ENCODE data around the gene SYNE2.
"Not testable (repeated sequence)": the region's sequence is repeated elsewhere in the genome, so short reads cannot be mapped to it uniquely, and the experiment has no call there.

SYNE2 gene

GRCh38 chr14:64200170-64200569, 347.4 kb downstream of the SYNE2 start:
- Mint-ChIP-seq H3K4me1 (peaks cover 25% of the 10 kb centered on the region), H3K4me3 (no peak overlapping the region), H3K27ac (no peak overlapping the region)

GRCh38 chr14:64201296-64201695, 348.5 kb downstream of the SYNE2 start:
- no peak overlapping the region for H3K4me3 Mint-ChIP-seq
- H3K4me1 Mint-ChIP-seq = peaks cover 14% of the 10 kb centered on the region
- H3K27me3 Mint-ChIP-seq = no peaks in the 10 kb centered on the region
- H3K36me3 Mint-ChIP-seq = peaks cover 3% of the 10 kb centered on the region
- H3K9me3 Mint-ChIP-seq = no peaks in the 10 kb centered on the region
- H3K27ac Mint-ChIP-seq = no peak overlapping the region

More at GRCh38 chr14:64200170-64200569, 347.4 kb downstream of the SYNE2 start:
- Mint-ChIP-seq H3K27me3 (no peaks in the 10 kb centered on the region), H3K36me3 (peaks cover 3% of the 10 kb centered on the region), H3K9me3 (no peaks in the 10 kb centered on the region)

GRCh38 chr14:64201921-64202545, 349.2 kb downstream of the SYNE2 start:
- Mint-ChIP-seq H3K27ac (no peak overlapping the region), H3K36me3 (peaks cover 3% of the 10 kb centered on the region), H3K9me3 (no peaks in the 10 kb centered on the region), H3K4me1 (peaks cover 8% of the 10 kb centered on the region), H3K4me3 (no peak overlapping the region), H3K27me3 (no peaks in the 10 kb centered on the region)

DNA sequence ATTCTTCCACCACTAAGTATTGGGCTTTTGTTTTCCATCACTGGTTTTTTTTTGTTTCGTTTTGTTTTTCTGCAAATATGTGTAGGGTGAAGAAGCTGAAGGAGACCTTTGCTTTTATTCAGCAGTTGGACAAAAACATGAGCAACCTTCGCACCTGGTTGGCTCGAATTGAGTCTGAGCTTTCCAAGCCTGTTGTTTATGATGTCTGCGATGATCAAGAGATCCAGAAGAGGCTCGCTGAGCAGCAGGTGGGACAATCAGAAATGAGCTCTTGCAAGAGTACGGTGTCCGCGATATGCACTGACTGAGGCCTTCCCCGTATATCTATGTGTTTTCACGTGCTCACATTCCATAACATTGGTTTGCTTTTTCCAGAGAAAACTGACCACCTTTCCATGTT, 349.9 kb downstream of the SYNE2 start:
- Mint-ChIP-seq H3K4me3 (no peak overlapping the region), H3K36me3 (peaks cover 3% of the 10 kb centered on the region), H3K27me3 (no peaks in the 10 kb centered on the region), H3K27ac (no peak overlapping the region), H3K9me3 (no peaks in the 10 kb centered on the region), H3K4me1 (peaks cover 1% of the 10 kb centered on the region)

- H3K4me1 Mint-ChIP-seq = no peaks in the 10 kb centered on the region
- no peak overlapping the region for H3K27ac Mint-ChIP-seq
- H3K9me3 Mint-ChIP-seq = no peaks in the 10 kb centered on the region
Observed at GRCh38 chr14:64203366-64204006, 350.7 kb downstream of the SYNE2 start.

DNA sequence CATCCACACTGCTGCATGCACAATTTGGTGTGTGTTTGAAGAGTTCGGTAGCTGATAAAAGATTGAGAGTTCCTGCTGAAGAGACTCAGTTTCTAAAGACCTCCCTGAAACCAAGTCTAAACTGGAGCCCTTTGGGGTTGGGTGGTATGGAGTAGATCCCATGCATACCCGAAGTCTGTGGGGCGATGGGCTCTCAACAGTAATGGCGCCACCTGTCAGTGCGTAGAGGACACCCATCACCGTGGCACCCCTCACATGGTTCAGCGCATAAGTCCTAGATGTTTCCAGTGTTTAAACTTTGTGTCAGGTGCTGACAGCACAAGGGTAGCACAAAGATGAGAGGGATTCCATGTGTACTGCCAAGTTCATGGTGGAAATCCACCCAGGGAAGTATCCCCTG, 355.5 kb downstream of the SYNE2 start:
- H3K27ac Mint-ChIP-seq = no peak overlapping the region

More at GRCh38 chr14:64203366-64204006, 350.7 kb downstream of the SYNE2 start:
- H3K36me3 Mint-ChIP-seq = peaks cover 3% of the 10 kb centered on the region
- H3K27me3 Mint-ChIP-seq = no peaks in the 10 kb centered on the region
- H3K4me3 Mint-ChIP-seq = no peak overlapping the region

GRCh38 chr14:64208981-64209380, 356.2 kb downstream of the SYNE2 start:
- no peak overlapping the region for H3K27ac Mint-ChIP-seq
- H3K4me1 Mint-ChIP-seq = no peaks in the 10 kb centered on the region
- no peak overlapping the region for H3K4me3 Mint-ChIP-seq
- H3K9me3 Mint-ChIP-seq = no peaks in the 10 kb centered on the region
- H3K27me3 Mint-ChIP-seq = no peaks in the 10 kb centered on the region
- no peaks in the 10 kb centered on the region for H3K36me3 Mint-ChIP-seq

More for the DNA sequence above, 355.5 kb downstream of the SYNE2 start:
- H3K27me3 Mint-ChIP-seq = no peaks in the 10 kb centered on the region
- H3K9me3 Mint-ChIP-seq = no peaks in the 10 kb centered on the region
- no peak overlapping the region for H3K4me3 Mint-ChIP-seq
- no peaks in the 10 kb centered on the region for H3K4me1 Mint-ChIP-seq
- H3K36me3 Mint-ChIP-seq = no peaks in the 10 kb centered on the region

DNA sequence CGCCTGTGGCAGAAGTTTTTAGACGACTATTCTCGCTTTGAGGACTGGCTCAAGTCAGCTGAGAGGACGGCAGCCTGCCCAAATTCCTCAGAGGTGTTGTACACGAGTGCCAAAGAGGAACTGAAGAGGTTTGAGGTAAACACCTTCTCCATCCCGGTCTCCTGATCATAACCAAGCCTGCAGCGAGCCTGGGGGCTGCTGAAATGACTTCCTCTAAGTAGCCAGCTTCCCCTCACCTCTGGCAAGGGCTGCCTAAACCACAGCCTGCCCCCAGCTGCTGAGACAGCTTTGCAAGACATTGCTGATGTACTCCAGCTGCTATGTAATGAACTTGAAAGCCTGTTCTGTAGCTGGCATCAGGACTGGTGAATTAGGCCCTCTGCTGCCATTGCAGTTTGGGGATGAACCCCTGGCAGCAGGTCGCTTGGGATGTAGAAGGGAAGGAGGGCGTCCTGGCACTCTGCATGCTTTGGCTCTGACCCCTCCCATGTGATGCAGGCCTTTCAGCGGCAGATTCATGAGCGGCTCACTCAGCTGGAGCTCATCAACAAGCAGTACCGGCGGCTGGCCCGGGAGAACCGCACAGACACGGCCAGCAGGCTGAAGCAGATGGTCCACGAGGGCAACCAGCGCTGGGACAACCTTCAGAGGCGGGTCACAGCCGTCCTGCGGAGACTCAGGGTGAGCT, 356.8 kb downstream of the SYNE2 start:
- Mint-ChIP-seq H3K4me1 (no peaks in the 10 kb centered on the region), H3K9me3 (no peaks in the 10 kb centered on the region), H3K27ac (no peak overlapping the region), H3K36me3 (no peaks in the 10 kb centered on the region), H3K4me3 (no peak overlapping the region), H3K27me3 (no peaks in the 10 kb centered on the region)

DNA sequence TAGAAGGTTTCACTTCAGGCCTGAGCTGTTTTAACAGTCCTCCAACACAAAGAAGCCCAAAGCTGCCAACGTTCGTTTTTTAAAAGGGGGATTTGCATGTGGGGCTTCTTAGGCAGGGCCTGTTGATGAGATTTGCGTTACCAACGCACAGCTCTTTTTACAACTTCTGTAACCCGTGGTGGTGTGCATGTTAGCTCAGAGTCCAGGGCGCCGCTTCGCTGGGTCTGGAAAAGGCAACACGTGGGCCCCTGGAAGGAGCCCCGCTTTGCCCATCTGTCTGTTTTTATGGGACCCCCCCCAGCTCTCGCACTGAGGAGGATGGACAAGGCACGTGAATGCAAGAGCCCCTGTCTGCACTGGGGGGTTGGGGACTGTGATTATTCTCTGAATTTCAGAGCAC, 357.4 kb downstream of the SYNE2 start:
- Mint-ChIP-seq H3K36me3 (peaks cover under 1% of the 10 kb centered on the region), H3K4me1 (no peaks in the 10 kb centered on the region), H3K27ac (no peak overlapping the region), H3K27me3 (no peaks in the 10 kb centered on the region), H3K9me3 (no peaks in the 10 kb centered on the region), H3K4me3 (no peak overlapping the region)

GRCh38 chr14:64210912-64211311, 358.1 kb downstream of the SYNE2 start:
- not testable (repeated sequence) for H3K36me3 Mint-ChIP-seq, H3K4me3 Mint-ChIP-seq, H3K27me3 Mint-ChIP-seq, H3K9me3 Mint-ChIP-seq, H3K4me1 Mint-ChIP-seq
- H3K27ac Mint-ChIP-seq = peak overlapping the region; percentile 9

DNA sequence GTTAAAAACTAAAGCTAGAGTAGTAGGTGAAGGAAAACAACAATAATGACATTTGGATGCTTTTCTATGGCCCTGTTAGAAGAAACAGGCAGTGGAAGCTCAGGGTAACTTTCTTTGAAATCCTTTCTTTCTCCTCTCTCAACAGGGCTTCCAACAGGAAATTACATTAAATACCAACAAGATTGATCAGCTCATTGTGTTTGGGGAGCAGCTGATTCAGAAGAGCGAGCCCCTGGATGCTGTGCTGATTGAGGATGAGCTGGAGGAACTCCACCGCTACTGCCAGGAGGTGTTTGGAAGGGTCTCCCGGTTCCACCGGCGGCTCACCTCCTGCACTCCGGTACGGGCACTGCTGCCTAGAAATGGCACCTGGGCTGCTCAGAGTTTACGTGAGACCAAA, 359.9 kb downstream of the SYNE2 start:
- Mint-ChIP-seq H3K27me3 (no peaks in the 10 kb centered on the region), H3K4me1 (no peaks in the 10 kb centered on the region), H3K27ac (no peak overlapping the region), H3K36me3 (peaks cover 5% of the 10 kb centered on the region), H3K4me3 (no peak overlapping the region), H3K9me3 (no peaks in the 10 kb centered on the region)

GRCh38 chr14:64213086-64213485, 360.3 kb downstream of the SYNE2 start:
- no peak overlapping the region for H3K4me3 Mint-ChIP-seq
- H3K4me1 Mint-ChIP-seq = no peaks in the 10 kb centered on the region
- H3K36me3 Mint-ChIP-seq = peaks cover 5% of the 10 kb centered on the region
- no peaks in the 10 kb centered on the region for H3K9me3 Mint-ChIP-seq
- H3K27ac Mint-ChIP-seq = no peak overlapping the region
- no peaks in the 10 kb centered on the region for H3K27me3 Mint-ChIP-seq

DNA sequence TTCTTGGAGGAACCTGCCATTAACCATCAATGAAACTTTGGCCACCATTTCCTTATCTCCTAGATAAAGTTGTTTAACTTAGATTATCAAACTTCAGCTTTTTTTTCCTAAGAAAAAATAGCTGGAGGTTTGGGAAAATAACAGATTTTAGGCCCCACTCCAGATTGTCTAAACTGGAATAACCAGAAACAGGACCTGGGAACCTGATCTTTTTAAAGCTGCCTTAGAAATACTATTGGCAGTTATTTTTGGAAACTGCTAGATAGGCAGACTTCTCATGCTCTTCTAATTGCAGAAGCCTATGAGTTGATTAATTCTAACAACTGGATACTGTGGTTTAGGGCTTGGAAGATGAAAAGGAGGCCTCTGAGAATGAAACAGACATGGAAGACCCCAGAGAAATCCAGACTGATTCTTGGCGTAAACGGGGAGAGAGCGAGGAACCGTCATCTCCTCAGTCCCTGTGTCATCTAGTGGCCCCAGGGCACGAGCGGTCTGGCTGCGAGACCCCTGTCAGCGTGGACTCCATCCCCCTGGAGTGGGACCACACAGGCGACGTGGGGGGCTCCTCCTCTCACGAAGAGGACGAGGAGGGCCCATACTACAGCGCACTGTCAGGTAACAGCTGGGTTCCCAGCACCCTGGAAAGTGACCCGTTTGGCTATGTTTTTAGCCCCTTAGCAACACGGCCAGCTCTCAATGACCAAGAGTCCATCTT, 361.2 kb downstream of the SYNE2 start:
- no peak overlapping the region for H3K4me3 Mint-ChIP-seq
- no peaks in the 10 kb centered on the region for H3K4me1 Mint-ChIP-seq
- H3K36me3 Mint-ChIP-seq = peaks cover 7% of the 10 kb centered on the region
- H3K27me3 Mint-ChIP-seq = no peaks in the 10 kb centered on the region
- H3K9me3 Mint-ChIP-seq = no peaks in the 10 kb centered on the region
- H3K27ac Mint-ChIP-seq = no peak overlapping the region

DNA sequence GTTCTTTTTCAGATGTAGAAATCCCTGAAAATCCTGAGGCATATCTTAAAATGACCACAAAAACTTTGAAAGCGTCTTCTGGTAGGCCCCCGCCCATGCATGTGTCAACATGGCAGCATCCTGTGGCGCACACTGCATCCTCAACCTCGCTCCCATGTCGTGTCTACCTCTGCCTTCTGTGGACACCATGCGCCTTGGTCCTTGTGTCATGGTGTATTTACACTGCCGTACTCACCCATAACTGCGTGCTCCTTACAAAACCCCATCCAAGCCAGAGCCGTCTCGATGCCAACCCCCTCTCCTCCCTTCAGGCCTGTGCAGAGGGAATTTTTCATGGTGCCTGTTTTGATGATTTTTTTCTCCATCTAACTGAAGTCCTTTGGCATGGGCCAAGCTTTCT, 362.5 kb downstream of the SYNE2 start:
- Mint-ChIP-seq H3K36me3 (peaks cover 10% of the 10 kb centered on the region), H3K4me1 (no peaks in the 10 kb centered on the region), H3K9me3 (no peaks in the 10 kb centered on the region), H3K27ac (no peak overlapping the region), H3K27me3 (no peaks in the 10 kb centered on the region), H3K4me3 (no peak overlapping the region)

- no peaks in the 10 kb centered on the region for H3K4me1 Mint-ChIP-seq
- H3K36me3 Mint-ChIP-seq = peaks cover 10% of the 10 kb centered on the region
- no peaks in the 10 kb centered on the region for H3K27me3 Mint-ChIP-seq
- no peak overlapping the region for H3K4me3 Mint-ChIP-seq
- no peak overlapping the region for H3K27ac Mint-ChIP-seq
- H3K9me3 Mint-ChIP-seq = no peaks in the 10 kb centered on the region
Observed at GRCh38 chr14:64215978-64216377, 363.2 kb downstream of the SYNE2 start.

- H3K4me3 Mint-ChIP-seq = no peak overlapping the region
- no peaks in the 10 kb centered on the region for H3K27me3 Mint-ChIP-seq
- no peaks in the 10 kb centered on the region for H3K9me3 Mint-ChIP-seq
- no peak overlapping the region for H3K27ac Mint-ChIP-seq
- peaks cover 10% of the 10 kb centered on the region for H3K36me3 Mint-ChIP-seq
- H3K4me1 Mint-ChIP-seq = no peaks in the 10 kb centered on the region
Observed at GRCh38 chr14:64217308-64217707, 364.5 kb downstream of the SYNE2 start.
